Measurements from ENCODE around the gene MOB2. TPM values are rescaled to one million over a fixed set of nuclear protein-coding genes. Genes with fewer than 3 reads are reported as not detected.
"Not testable (repeated sequence)": the region's sequence is repeated elsewhere in the genome, so short reads cannot be mapped to it uniquely, and the experiment has no call there.

The MOB2 gene
- total RNA-seq, 1 donor from 2014 or later = 49.5 TPM

GRCh38 chr11:1438261-1438966, 48.2 kb downstream of the MOB2 start:
- H3K9me3 ChIP-seq (replicated peaks) = no peaks in the 10 kb centered on the region
- no peak for TF ChIP-seq CTCF (IDR thresholded peaks at IDR 0.05; ENCODE audit: borderline replicate concordance)
- DNase-seq = no peak

DNA sequence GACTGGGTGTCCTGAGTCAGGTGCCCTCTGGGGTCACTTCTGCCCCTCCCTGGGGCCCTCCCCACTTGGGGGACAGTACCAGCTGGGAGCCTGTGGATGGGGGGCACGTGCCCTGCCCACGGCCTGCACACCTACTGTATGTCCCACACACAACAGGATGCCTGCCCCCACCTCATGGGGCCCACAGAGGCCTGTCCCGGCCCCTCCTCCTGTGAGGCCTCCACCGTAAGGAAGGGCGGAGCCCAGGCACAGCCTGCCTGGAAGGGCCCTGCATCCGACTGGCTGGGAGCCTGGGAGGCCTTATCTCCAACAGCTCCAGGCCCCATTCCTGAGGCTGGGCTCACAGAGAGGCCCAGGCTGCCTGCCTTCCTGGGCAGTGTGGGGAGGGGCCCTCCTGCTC, 49.1 kb downstream of the MOB2 start:
- H3K4me3 ChIP-seq = no peak overlapping the region
- no peaks in the 10 kb centered on the region for H3K36me3 ChIP-seq
- no peak for TF ChIP-seq CTCF (IDR thresholded peaks at IDR 0.05; ENCODE audit: borderline replicate concordance)
- peaks cover 31% of the 10 kb centered on the region for H3K4me1 ChIP-seq
- H3K27ac ChIP-seq (replicated peaks) = no peak overlapping the region
- DNase-seq = peak; percentile 68
- H3K27me3 ChIP-seq (ENCODE audit: low read depth) = peaks cover 45% of the 10 kb centered on the region
- H3K9me3 ChIP-seq (replicated peaks) = no peaks in the 10 kb centered on the region
- intact Hi-C loops (cut with micrococcal nuclease) = no loop called here

More at GRCh38 chr11:1438261-1438966, 48.2 kb downstream of the MOB2 start:
- intact Hi-C loops (cut with micrococcal nuclease) = no loop called here
- H3K36me3 ChIP-seq = no peaks in the 10 kb centered on the region
- H3K27me3 ChIP-seq (ENCODE audit: low read depth) = peaks cover 50% of the 10 kb centered on the region
- H3K27ac ChIP-seq (replicated peaks) = no peak overlapping the region
- H3K4me1 ChIP-seq = peaks cover 31% of the 10 kb centered on the region
- H3K4me3 ChIP-seq = no peak overlapping the region

GRCh38 chr11:1436468-1437039, 50.0 kb downstream of the MOB2 start:
- intact Hi-C loops (cut with micrococcal nuclease) = no loop called here
- H3K27ac ChIP-seq (replicated peaks) = no peak overlapping the region
- no peaks in the 10 kb centered on the region for H3K9me3 ChIP-seq (replicated peaks)
- H3K4me3 ChIP-seq = no peak overlapping the region
- no peaks in the 10 kb centered on the region for H3K36me3 ChIP-seq
- no peak for TF ChIP-seq CTCF (IDR thresholded peaks at IDR 0.05; ENCODE audit: borderline replicate concordance)
- H3K27me3 ChIP-seq (ENCODE audit: low read depth) = peaks cover 38% of the 10 kb centered on the region
- peaks cover 31% of the 10 kb centered on the region for H3K4me1 ChIP-seq
- DNase-seq = no peak

DNA sequence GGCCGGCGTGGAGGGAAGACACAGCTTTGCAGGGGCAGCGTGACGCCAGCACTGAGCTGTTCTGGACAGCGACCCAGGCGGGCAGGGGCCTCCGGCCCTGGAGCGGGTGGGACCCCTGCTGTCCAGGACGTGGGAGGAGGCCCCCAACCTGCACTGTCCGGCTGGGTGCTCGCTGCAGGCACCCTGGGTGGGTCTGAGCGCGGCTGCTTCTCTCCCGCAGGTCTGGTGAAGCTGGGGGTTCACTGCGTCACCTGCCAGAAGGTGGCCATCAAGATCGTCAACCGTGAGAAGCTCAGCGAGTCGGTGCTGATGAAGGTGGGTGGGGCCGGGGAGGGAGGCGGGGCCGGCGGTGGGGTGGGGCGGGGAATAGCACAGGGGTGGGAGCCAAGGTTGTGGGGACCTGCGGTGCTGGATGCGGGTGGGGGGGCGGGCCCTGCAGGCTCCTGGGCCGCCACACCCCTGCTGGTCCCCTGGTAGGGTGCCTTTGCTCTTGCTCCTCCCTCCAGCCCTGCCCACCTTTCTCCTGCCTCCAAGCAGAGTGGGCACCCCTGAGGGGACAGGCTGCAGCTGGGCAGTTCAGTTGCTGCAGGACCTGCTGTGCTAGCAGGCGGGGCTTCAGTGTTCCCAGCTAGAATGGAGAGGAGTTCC, 50.6 kb downstream of the MOB2 start:
- peaks cover 38% of the 10 kb centered on the region for H3K27me3 ChIP-seq (ENCODE audit: low read depth)
- intact Hi-C loops (cut with micrococcal nuclease) = no loop called here
- DNase-seq = no peak
- H3K4me1 ChIP-seq = peaks cover 31% of the 10 kb centered on the region
- no peak for TF ChIP-seq CTCF (IDR thresholded peaks at IDR 0.05; ENCODE audit: borderline replicate concordance)
- no peaks in the 10 kb centered on the region for H3K9me3 ChIP-seq (replicated peaks)
- H3K4me3 ChIP-seq = no peak overlapping the region
- H3K36me3 ChIP-seq = no peaks in the 10 kb centered on the region
- H3K27ac ChIP-seq (replicated peaks) = no peak overlapping the region

GRCh38 chr11:1435479-1435819, 51.1 kb downstream of the MOB2 start:
- DNase-seq; H3K36me3 ChIP-seq; intact Hi-C loops (cut with micrococcal nuclease); H3K27ac ChIP-seq (replicated peaks); H3K4me3 ChIP-seq; H3K9me3 ChIP-seq (replicated peaks): not testable (repeated sequence)
- Histone ChIP-seq H3K27me3 (ENCODE audit: low read depth) (peaks cover 36% of the 10 kb centered on the region), H3K4me1 (peaks cover 31% of the 10 kb centered on the region)
